NCI-H2171 (cell line): Measurements from ENCODE around the gene VDR.
A peak's percentile ranks its signal among the peaks of the same experiment; 100 is the strongest.
"Not testable (repeated sequence)": the region's sequence is repeated elsewhere in the genome, so short reads cannot be mapped to it uniquely, and the experiment has no call there.

Experiments
- DNase-seq: peaks from one replicate; lab custom pipeline; 2025; lab: John Stamatoyannopoulos, UW

The VDR gene

DNA sequence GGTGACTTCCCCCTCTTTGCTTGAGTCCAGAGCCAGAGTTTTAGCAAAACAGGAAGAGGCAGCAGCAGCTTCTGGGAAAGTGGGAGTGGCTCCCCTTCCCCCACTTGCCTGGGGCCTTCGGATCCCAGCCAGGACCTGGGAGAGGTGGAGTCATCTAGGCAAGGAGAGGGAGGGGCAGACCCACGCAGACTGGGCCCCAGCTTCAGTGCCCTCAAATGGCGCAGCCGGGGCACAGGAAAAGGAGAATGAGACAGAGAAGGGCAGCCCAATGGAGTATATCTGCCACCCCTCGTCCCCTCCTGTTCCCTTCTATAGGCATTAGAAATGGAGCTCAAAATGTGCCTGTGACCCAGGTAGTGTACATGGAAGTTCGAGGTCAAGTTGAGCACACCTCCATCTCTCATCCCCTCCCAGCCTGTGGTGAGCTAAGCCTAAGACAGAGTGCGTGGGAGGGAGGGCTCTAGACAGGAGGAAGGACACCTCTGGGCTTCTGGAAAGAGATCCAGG lies 75.8 kb downstream of the VDR start:
- no peak for DNase-seq

DNA sequence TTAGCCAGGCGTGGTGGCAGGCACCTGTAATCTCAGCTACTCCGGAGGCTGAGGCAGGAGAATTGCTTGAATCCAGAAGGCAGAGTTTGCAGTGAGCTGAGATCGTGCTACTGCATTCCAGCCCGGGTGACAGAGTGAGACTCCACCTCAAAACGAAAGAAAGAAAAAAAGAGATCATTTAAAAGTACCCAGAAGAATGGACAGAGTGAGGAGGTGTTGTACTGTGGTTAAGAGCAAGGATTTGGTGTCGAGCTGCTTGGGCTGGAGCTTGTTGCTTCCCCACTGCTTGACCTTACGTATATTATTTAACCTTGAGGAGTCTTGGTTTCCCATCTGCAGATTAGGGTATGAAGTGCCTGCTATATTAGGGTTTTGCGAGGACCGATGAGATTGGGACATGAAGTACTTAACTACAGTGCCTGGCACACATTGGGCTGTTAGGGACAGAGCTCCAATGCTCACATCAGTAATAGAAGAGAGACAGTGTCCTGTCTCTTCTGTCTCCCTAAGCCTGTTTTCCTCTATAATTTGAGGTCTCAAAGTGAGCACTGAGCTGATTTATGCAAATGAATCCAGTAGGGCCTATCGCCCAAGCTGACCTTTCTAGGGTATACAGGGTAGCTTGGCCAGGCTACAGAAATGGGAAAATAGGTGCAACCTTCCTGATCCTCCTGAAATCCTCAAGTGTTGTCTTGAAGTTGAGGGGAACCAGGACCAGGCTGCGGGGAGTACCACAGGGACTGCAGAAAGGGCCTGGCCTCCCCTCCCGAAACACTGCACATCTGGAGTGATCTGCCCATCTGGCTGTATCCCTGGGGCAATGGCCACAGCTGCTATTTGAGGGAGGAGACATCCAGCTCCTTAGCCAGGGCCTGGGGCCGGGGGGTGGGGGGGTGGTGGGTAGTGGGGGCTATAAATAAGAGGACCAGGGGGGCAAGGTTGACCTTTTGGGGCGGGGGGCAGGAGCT lies 76.5 kb downstream of the VDR start:
- no peak for DNase-seq

DNA sequence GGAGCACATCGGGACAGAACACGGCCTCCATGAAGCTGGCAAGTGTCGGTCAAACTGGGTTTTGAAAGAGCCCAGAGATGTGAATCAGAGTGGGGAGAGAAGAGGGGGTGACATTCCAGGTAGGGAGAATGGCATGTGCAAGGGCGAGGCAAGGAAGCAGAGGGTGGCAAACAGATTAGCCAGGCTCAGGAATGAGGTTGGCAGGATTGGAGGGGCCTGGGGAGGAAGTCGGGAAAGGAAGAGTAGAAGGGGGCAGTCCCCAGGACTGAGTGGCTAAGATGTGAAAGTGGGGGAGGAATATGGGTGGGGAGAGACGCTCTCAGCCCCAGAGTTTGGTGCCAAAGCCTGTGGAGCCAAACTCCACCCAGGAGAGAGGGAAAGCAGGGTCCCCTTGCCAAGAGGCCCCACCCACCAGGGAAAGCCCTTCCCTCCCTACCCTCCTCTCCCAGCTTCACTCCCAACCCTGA lies 79.6 kb downstream of the VDR start:
- no peak for DNase-seq

DNA sequence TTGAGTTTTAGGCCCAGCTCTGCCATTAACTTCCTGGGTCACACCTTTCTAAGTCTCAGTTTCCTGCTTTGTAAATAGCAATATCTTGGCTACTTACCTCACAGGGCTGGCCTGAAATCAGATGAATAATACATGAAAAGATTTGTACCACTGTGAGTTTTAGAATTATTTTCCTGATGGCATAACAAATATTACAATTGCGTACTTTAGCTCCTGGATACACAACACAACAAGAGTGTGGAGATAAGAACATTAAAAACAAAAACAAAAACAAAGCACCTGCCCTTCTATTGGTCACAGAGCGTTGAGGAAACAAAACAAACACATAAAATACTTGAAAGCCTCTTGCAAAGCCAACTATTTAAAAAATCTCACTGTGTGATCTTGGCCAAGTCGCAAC lies 80.2 kb downstream of the VDR start:
- no peak for DNase-seq

DNA sequence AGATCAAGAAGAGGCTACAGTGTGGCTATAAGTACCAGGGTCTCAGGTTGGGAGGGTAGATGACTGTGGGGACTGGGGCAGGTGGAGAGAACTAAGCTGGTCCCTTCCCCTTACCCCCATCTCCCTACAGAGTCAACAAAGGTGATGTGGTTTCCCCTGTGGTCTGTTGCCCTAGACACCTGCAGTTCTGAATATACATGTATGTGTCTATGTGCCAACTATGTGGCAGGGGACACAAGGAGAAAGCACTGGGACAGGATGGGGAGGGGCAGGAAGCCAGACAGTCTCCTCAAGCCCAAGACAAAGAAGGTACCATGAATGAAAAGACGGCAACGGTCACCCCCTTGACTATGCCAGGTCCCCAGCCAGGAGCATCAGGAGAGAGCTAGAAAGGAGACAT lies 80.6 kb downstream of the VDR start:
- DNase-seq, result no peak

DNA sequence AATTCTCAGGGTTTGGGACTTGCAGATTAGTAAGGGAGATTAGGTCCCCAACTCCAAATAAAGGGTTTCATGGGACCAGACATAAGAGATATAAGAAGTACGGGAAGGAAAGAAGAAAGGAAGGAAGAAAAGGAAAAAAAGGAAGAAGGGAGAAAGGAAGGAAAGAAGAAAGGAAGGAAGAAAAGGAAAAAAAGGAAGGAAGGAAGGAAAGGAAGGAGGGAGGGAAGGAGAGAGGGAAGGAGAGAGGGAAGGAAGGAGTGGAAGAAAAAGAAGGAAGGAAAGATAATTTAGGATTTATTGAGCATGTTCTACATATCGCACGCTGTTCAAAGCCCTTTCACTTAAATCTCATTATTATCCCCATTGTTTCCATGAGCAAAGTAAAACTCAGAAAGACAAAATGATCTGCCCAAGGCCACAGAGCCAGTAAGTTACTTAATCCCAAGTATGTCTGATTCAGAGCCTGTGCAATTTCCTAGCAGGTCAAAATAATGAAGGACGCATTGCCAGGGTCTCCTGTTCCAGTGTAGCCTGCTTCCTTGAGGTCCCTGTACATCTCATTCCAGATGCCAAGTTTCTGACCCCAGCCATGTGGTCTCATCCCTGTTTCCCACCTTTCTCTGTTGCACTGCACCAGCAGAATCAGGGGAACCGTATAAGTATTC lies 81.2 kb downstream of the VDR start:
- DNase-seq, result no peak

DNA sequence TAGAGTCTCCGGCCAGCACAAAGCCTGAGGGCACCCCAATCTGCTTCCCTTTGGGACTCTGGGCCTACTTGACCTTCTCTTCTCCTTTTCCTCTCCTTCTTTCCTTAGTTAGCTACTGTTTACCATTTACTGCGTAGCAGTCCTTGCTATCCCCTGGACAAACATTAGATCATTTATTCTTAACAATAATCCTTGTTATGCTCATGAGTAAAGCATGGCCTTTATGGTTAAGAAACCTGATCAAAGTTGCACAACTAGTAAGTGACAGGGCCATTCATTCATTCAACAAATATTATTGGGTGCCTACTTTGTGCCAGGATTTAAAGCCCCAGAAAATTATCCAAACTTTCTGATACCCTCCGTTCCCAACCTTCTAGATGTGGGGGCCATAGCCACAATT lies 81.9 kb downstream of the VDR start:
- no peak for DNase-seq

DNA sequence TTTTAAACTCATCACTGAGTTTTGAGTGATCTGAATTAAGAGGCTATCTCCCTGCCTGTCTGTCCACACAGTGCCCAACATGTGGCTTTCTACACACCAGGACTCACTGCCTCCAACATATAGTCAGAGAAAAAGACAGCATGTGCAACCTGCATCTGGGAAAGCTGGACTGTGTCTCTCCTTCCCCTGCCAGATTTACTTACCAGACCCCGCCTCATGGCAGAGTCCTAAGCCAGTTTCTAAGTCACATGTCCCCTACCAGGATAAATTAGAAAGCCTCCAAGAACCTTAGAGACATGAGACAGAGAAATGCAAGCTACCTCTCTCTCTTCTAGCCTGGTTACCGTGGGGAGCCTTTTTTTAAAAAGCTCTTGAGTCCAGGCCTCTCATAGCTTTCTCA lies 82.4 kb downstream of the VDR start:
- DNase-seq, result no peak

DNA sequence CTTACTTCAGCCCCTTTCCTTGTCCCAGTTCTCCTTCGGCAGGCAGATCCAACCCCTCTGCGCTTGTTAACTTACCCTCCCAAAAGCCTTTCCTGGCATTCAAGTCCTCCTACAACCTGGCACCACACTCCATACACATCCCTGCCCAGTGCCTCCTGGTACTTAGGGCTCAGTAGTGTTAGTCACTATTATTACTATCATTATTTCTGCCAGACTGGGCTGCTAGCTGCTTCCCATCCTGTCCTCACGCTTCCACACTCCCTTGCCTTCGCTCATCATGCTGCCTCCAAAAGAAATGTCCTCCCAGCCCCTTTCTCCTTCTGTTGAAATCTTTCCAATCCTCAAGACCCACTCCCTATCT lies 83.5 kb downstream of the VDR start:
- no peak for DNase-seq

DNA sequence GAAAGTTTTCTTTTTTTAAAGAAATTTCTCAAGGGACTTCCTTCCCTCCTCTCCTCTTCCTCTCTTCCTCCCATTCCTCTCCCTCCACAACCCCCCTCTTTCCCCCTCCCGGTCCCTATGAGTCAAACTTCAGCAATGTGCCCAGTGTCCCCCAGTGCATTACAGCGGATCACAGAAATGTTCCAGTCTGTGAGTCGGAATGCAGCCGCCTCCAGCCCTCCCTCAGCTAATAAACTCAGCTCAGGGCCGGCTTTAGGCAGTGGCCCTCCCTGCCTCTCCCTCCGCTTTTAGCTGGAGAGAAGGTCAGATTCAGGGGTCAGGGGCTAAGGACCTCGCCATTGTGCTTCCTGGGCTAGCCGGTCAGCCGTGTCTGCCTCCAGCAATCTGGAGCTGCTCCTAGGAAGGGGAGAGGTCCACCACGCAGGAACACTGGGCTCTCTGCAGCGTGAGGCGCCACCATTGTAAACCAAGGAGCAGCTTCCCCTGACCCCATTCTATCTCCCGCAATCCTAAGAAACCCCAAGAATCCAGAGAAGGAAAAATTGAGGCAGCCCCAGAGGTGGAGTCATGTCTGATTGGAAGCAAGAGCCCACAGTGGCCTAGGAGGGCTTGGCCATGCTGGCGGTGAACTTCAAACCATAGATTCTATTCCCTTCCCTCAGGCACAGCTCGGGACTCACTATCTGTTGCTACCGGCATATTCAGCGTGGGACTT lies 84.0 kb downstream of the VDR start:
- DNase-seq, result no peak

DNA sequence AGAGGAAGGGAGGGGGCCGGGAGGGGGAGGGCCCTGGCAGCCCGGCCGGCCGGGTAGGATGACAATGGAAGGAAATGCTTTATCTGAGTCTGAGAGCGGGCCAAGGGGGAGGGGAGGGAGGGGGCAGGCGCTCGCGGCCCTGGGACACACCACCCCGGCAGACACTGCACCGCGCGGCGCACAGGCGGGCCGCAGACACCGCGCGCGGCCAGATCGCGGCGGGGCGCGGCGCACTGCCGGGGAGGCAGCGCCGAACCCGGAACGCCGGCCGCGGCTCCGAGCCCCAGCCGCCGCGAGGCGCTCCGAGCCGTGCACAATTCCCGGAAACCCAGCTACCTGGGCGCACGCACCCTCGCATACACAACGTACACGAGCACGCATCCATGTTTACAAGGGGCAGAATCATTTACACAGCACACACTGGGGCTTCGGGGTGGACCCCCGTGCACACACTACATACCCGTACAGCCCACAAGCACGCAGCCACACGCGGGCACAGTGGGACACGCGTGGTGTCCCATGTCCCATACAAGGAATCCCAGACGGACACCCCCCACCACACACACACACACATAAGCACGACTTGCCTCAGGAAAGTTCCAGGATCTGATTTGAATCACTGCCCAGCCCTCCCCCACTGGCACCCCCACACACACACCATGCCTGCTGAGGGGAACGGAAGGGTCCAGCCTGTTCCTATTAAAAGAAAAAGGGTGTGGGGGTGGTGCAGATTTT lies 84.7 kb downstream of the VDR start, which contains the start of gene HDAC7:
HDAC7 (minus strand) TSS at position 8 of the 735 bp plus-strand sequence. CDS start 118 bp downstream, outside the sequence.
- peak; percentile 38 for DNase-seq

DNA sequence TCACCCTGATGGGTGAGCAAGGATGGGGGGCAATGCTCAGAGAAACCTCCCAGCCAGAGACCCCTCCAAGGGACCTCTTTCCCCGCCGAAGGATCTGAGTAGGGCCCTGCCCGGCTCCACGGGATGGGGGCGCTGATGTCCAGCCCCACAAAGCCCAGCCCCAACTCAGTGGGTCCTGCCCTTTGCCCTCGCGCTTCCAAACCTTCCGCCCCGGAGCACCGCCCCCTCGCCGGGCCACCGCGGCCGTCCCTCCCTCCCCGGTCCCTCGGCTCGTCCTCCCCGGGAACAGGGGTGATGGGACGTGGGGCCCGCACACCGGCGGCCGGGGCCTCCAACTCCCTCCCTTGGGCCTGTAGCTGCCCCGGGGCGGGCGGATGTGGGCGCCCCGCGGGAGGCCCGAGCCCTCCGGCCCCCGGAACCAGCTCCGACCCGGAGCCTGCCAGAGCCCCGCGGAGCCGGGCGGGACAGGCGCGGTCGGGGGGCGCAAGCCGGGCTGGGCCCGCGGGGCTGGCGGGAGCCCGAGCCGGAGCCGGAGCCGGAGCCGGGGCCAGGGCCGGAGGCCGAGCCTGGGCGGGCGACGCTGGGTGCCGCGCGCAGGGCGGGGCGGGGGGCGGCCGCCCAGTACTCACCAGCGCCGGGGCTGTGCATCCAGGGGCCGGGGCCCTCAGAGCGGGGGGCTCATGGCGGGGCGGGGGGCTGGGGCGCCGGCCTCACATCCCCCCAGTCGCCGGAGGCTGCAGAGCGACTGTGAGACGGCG lies 85.5 kb downstream of the VDR start:
- no peak for DNase-seq

DNA sequence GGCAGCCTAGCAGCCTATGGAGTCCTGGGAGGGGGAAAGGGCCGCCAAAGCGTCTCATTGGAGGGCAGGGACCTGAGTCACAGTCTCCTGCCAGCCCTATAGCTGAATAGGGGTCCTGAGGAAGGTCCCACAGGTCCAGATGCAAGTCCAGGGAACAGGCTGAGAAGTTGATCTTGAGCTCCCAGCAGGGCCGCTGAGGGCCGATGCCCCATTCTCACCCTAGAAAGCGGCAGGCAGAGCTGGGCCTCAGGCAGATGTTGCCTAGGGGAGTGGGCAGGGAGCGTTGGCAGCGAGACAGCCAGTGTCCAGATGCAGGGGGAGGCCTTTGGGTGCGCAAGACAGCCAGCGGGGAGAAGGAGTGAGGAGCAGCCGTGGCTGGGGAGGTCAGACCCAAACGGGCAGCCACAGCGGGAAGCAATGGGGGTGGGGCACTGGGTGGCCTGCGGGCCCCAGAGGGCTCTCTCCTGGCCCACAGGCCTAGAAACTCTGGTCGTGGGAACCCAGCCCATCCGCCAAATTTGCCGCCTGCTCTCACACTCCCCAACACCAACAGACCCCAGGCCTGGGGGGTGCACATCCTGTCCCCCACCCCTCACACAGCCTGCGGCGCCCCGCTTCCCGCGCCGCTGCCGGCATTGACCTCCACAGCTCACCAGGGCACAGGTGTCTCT lies 86.2 kb downstream of the VDR start:
- DNase-seq, result no peak

DNA sequence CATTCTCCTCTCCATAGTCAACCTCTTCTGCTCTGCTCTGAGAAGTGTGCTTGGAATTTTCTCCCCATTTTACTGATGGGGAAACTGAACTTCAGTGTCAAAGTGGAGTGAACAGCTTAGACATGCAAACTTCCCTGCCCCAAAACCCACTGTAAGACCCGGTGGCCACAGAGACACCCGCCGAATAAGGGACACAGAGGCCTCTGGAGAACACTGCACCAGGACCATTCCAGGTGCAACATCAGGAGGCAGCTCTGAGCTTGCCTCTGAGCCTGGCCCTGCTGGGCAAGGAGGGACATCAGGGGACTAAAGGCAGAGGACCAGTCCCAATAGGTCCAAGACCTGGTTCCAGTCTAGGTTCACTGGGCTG lies 86.8 kb downstream of the VDR start:
- no peak for DNase-seq

DNA sequence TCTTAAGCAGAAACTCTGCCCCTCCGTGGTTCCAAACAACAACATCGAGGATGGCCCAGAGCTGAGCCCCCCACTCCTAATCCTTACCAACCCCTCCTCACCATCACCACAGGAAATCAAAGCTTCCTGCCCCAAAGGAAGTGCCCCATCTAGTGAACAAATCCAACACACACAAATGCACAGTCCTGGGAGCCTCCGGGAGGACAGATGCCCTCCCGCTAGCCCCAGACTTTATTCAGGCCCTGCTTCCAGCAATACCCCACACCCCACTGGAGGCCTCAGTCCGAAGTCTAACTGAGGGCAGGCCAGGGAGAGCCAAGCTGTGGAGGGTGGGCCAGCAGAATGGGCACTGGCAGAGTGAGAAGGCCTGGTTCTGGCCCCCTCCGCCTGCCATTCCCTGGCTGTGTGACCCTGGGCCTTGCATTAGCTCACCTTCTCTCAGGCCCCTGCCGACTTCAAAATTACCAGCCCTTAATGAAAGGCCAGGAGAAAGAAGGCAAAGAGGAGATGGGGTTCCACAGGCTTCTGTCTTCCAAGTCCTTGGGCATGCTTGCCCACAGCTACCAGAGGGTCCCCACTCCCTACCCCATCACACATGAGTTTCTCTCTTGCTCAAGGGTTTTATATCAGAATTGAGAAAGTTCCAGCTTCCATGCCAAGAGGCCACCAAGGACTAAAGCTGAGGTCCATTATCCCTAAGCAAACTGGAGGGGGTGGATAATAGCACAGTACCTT lies 87.4 kb downstream of the VDR start:
- DNase-seq, result no peak

DNA sequence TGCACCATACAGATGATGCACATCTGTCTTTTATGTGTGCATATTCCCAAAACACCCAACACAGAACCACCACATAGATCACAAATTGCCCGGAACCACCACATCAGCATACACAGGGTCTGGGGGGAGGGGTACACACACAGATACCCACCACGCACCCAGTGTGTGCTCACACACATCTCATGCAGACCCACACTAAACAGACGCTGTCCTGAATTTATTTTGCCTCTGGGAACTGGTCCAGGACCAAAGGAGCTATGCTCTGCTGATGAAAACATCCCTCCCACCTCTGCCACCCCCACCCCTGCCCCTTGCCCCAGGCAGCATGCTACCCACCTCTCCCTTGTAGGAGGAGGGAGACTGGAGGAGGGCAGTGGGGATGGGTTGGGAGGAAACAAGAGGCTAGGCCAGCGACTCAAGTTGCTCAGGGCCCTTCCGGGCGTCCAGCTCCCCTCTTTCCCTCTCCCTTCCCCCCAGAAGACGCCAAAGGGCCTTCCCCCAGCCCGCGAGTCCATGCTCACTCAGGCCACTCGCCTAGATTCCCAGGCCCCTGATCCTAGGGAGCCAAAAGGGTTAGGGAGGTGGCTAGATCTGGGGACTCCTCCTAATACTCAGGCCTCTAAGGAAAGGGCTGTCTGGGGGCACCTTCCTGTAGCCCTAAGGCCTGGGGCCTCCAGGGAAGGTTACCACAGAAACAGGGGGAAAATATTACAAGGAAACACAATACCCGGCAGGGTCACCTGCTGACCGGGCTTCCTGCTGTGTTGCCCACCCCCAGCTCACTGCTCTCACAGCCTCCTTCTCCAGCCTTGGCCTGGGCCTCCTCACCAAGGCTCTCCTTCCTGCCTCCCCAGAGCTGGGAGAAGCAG lies 88.2 kb downstream of the VDR start:
- DNase-seq, result no peak

DNA sequence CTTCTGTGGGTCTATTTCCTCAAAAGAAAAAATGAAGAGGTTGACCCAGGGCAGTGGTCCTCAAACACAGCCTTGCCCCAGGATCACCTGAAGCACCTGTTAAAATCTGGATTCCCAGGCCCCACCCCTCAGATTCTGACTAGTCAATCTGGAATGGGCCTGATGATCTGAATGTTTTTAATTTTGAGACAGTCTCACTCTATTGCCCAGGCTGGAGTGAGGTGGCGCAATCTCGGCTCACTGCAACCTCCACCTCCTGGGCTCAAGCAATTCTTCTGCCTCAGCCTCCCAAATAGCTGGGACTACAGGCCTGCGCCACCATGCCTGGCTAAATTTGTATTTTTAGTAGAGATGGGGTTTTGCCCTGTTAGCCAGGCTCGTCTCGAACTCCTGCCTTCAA lies 89.3 kb downstream of the VDR start:
- not testable (repeated sequence) for DNase-seq

DNA sequence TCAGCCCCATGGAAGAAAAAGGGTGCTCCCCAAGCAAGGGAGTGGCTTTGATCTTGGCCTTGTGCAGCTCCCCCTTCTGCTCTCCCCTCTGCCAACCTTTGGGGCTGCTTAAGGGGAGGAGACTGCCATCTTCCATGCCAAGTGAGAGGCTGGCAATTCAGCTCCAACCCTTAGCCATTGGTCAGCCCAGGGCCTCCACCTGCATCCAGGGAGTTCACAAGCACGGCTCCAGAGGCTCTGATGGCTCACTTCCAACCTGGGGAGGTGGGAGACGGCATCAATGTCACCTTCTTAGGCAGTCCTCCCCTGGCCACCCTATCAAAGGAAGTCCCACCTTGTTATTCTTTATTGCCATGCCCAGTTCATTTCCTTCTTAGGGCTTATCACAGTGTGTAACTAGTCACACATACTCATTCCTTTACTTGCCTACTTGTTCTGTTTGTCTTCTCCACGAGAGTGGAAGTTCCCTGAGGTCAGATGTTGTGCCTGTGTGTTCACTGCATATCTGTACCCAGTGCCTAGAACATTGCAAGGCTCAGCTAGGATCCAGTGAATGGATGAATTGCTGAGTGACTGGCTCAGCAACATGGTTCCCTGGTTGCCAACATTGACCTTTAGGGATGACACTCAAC lies 90.1 kb downstream of the VDR start:
- DNase-seq, result no peak
